HEK293 (cell line): ENCODE measurements around the gene THOC3.
"Not testable (repeated sequence)": the region's sequence is repeated elsewhere in the genome, so short reads cannot be mapped to it uniquely, and the experiment has no call there.

ENCODE experiments used
- CTCF ChIP-seq: fragments of 450-650 bp; formaldehyde crosslinking; IDR thresholded peaks from 2 replicates; pipeline ENCODE4 v1.5.1; 2016; ENCODE audit warnings: missing biosample characterization, missing genetic modification characterization
- ZBTB44 ChIP-seq: fragments of 450-650 bp; IDR thresholded peaks from 2 replicates; pipeline ENCODE4 v1.5.1; 2018; ENCODE audit warnings: missing biosample characterization, mild to moderate bottlenecking, missing genetic modification characterization
- ZNF280D ChIP-seq: fragments of 450-650 bp; formaldehyde crosslinking; IDR thresholded peaks from 2 replicates; pipeline ENCODE4 v1.5.1; 2016; ENCODE audit warnings: missing biosample characterization, missing genetic modification characterization
- ZNF645 ChIP-seq: fragments of 450-650 bp; formaldehyde crosslinking; IDR thresholded peaks from 2 replicates; pipeline ENCODE4; 2016; ENCODE audit warnings: missing biosample characterization, missing genetic modification characterization

DNA sequence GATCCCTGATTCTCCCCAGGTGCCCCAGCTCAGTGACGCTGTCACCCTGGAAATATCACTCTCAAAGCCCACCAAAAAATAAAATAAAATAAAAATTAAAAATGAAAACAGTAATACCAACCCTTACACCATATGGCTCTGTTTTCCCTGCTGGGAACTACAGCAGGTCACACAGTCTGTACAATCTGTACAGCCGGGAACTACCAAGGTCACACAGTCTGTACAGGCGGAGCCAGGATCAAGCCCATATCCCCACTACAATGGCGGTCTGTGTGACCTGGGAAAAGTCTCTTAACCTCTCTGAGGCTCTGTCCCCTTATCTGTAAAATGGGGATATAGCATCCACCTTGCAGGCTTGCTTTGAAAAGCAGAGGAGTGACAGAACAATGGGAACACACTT, 29.4 kb upstream of the THOC3 start:
- not testable (repeated sequence) for TF ChIP-seq ZNF645; ZNF280D; CTCF (tag by site-specific recombination); ZBTB44 (tag by site-specific recombination)
